ENCODE results near the gene CCDC7.

DNA sequence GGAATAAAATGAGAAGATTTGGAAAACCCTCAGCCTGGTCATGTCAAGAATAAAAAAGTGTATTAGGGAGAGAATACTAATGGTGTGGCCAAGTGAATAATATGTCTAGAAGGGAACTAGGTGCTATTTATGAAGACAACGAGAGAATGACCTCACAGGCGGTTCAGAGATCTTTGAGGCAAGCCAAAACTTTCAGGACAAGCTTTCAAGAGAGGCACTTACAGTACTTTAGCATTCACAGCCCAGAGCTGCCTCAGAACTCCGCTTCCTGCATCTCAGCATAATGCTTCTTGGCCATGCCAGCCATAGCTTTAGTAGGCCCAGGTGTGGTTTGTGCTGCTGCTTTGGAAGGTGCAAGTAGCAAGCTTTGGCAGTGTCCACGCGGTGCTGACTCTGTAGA is 37.2 kb upstream of the CCDC7 start:
- no peak for TF ChIP-seq GATA2 (IDR thresholded peaks at IDR 0.05; ENCODE audit: low read depth, low read length)
- TF ChIP-seq GATA3 (IDR thresholded peaks at IDR 0.05; ENCODE audit: low read depth, low read length), result no peak

Data from SH-SY5Y (cell line).